Naive thymus-derived CD8-positive, alpha-beta T cell (primary cell): ENCODE data around the gene CADM1. TPM values are rescaled to one million over a fixed set of nuclear protein-coding genes. Genes with fewer than 3 reads are reported as not detected.

Source experiments
- ATAC-seq, 2 donors: fragments of 150-1000 bp; cut with Tn5 transposase in 1 of 2; sonication (Bioruptor Pico), chemical (Tn5 transposase) in 1 of 2; 1 replicate in 1 of 2; 2 replicates in 1 of 2; pipeline ENCODE4 v1.10.0; 2021; ENCODE audit warnings: mild to moderate bottlenecking in 2 of 2, moderate library complexity in 2 of 2
- POLR2A ChIA-PET: fragments of 350-600 bp; sonication (Branson Sonifier 250); formaldehyde crosslinking; loops from one replicate; lab custom pipeline; 2021; ENCODE audit warnings: antibody characterized with exemption; lab: Charles Lee
- DNase-seq, 10 donors: peaks; one replicate each; pipeline versions ENCODE4 v3.0.0 to v3.0.0-alpha.2; 2020 to 2022
- H3K27ac Mint-ChIP-seq, 10 donors: one replicate each; pipeline ENCODE4 v1.8.0; 2020 to 2022; ENCODE audit warnings: mild to moderate bottlenecking in 10 of 10, mixed read lengths in 10 of 10, moderate library complexity in 4 of 10, inconsistent platforms in 1 of 10
- H3K27me3 Mint-ChIP-seq, 5 donors: one replicate each; pipeline ENCODE4 v1.8.0; 2021 to 2022; ENCODE audit warnings: mixed read lengths in 5 of 5
- H3K36me3 Mint-ChIP-seq, 3 donors: one replicate each; pipeline ENCODE4 v1.8.0; 2020 to 2022; ENCODE audit warnings: mixed read lengths in 3 of 3, mild to moderate bottlenecking in 2 of 3, inconsistent platforms in 1 of 3
- H3K4me1 Mint-ChIP-seq, 4 donors: one replicate each; pipeline ENCODE4 v1.8.0; 2021 to 2022; ENCODE audit warnings: mixed read lengths in 4 of 4
- H3K4me3 Mint-ChIP-seq, 10 donors: one replicate each; pipeline ENCODE4 v1.8.0; 2020 to 2022; ENCODE audit warnings: mild to moderate bottlenecking in 10 of 10, mixed read lengths in 10 of 10, moderate library complexity in 6 of 10, inconsistent platforms in 1 of 10
- H3K9me3 Mint-ChIP-seq, 9 donors: one replicate each; pipeline ENCODE4 v1.8.0; 2020 to 2022; ENCODE audit warnings: mixed read lengths in 9 of 9, mild to moderate bottlenecking in 3 of 9, inconsistent platforms in 1 of 9, moderate library complexity in 1 of 9
- polyA plus RNA-seq, 3 donors: library from polyadenylated mRNA; unstranded; fragments of 300-500 nt; fragmentation: Illumina TruSeq; gene quantifications; one replicate each; pipeline ENCODE4 v1.2.3, GENCODE V29; 2021
- total RNA-seq, 8 experiments: library from RNA in 2 of 8; stranded (reverse) in 2 of 8; gene quantifications; one replicate each; pipeline ENCODE4 v1.2.3 and lab custom pipeline; 2021 to 2026

CADM1 gene
- total and polyA plus RNA-seq, 5 experiments from 2014 or later: 3.5 TPM; not detected in 4

GRCh38 chr11:115199481-115200069, 304.6 kb downstream of the CADM1 start:
- no peaks in the 10 kb centered on the region for H3K36me3 Mint-ChIP-seq
- no peaks in the 10 kb centered on the region for H3K9me3 Mint-ChIP-seq
- POLR2A ChIA-PET: no interaction called here
- ATAC-seq (no peak), DNase-seq (no peak)
- peaks cover under 1 to 9% (median 2%) of the 10 kb centered on the region in 5 donors for H3K27me3 Mint-ChIP-seq
- no peak overlapping the region for H3K4me3 Mint-ChIP-seq
- H3K27ac Mint-ChIP-seq: no peak overlapping the region
- H3K4me1 Mint-ChIP-seq: no peaks in the 10 kb centered on the region

GRCh38 chr11:115198321-115198741, 305.9 kb downstream of the CADM1 start:
- Mint-ChIP-seq H3K27ac (no peak overlapping the region), H3K36me3 (no peaks in the 10 kb centered on the region), H3K4me3 (no peak overlapping the region), H3K4me1 (no peaks in the 10 kb centered on the region), H3K9me3 (no peaks in the 10 kb centered on the region), H3K27me3 (peaks cover 2 to 11% (median 2%) of the 10 kb centered on the region in 5 donors)
- no peak for DNase-seq
- no peak for ATAC-seq
- POLR2A ChIA-PET: no interaction called here

GRCh38 chr11:115197433-115197832, 306.8 kb downstream of the CADM1 start:
- ATAC-seq (no peak), DNase-seq (no peak)
- Mint-ChIP-seq H3K27ac (no peak overlapping the region), H3K4me1 (no peaks in the 10 kb centered on the region), H3K36me3 (no peaks in the 10 kb centered on the region), H3K9me3 (peaks cover 0 to 1% (median 0%) of the 10 kb centered on the region in 9 donors), H3K4me3 (no peak overlapping the region), H3K27me3 (peaks cover 2 to 11% (median 2%) of the 10 kb centered on the region in 5 donors)
- POLR2A ChIA-PET: no interaction called here

DNA sequence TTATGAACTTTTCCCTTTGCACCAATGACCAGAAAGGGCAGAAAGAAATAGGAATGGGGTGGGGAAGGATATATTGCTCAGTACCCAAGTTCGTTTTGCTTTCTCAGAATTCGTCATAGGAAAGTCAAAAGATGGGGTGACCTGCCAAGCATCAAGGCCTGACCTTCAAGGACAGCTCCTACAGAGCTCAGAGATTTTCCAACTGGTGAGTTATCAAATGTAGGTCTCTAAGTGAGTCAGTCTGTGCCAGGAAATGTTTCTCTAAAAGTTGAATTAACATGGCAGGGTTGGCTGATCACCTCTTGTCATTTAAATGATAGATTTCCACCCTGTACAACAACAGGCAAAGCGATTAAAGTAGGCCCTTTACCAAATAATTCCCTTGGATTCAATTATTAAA, 307.2 kb downstream of the CADM1 start:
- no peak for ATAC-seq
- H3K4me3 Mint-ChIP-seq: no peak overlapping the region
- no peak overlapping the region for H3K27ac Mint-ChIP-seq
- no peaks in the 10 kb centered on the region for H3K4me1 Mint-ChIP-seq
- H3K9me3 Mint-ChIP-seq: peaks cover 0 to 1% (median 0%) of the 10 kb centered on the region in 9 donors
- H3K27me3 Mint-ChIP-seq: peaks cover 2 to 11% (median 2%) of the 10 kb centered on the region in 5 donors
- DNase-seq: no peak
- H3K36me3 Mint-ChIP-seq: no peaks in the 10 kb centered on the region
- POLR2A ChIA-PET: no interaction called here

DNA sequence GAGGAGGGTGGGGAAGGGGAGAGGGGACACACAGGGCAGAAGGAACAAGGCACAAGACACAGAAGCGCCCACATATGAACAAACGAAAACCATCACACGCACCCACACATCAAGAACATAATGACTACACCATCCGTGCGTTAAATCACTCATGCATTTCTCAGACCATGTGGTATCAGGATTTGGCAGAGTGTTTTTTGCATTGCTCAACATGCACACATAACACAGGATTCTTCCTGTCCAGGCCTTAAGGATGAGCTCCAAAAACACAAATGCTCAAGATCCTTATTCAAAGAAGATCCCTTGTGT, 309.5 kb downstream of the CADM1 start:
- Mint-ChIP-seq H3K27me3 (peaks cover 2 to 13% (median 4%) of the 10 kb centered on the region in 5 donors), H3K4me3 (peak overlapping the region in 2 of 10 donors; percentile 54 to 86), H3K4me1 (no peaks in the 10 kb centered on the region), H3K36me3 (no peaks in the 10 kb centered on the region), H3K27ac (peak overlapping the region in 2 of 10 donors; percentile 6 to 88), H3K9me3 (peaks cover 0 to 1% (median 0%) of the 10 kb centered on the region in 9 donors)
- POLR2A ChIA-PET: no interaction called here
- ATAC-seq: no peak
- no peak for DNase-seq

GRCh38 chr11:115193914-115194801, 310.1 kb downstream of the CADM1 start:
- Mint-ChIP-seq H3K4me3 (peak overlapping the region in 3 of 10 donors; percentile 10 to 86 (median 54)), H3K27me3 (peaks cover 2 to 19% (median 3%) of the 10 kb centered on the region in 5 donors), H3K27ac (peak overlapping the region in 2 of 10 donors; percentile 6 to 88), H3K9me3 (peaks cover 0 to 1% (median 0%) of the 10 kb centered on the region in 9 donors), H3K4me1 (no peaks in the 10 kb centered on the region), H3K36me3 (no peaks in the 10 kb centered on the region)
- ATAC-seq (no peak), DNase-seq (no peak)
- POLR2A ChIA-PET: no interaction called here

- H3K9me3 Mint-ChIP-seq: peaks cover 0 to 1% (median 0%) of the 10 kb centered on the region in 9 donors
- ATAC-seq (no peak), DNase-seq (no peak)
- POLR2A ChIA-PET: no interaction called here
- no peak overlapping the region for H3K4me3 Mint-ChIP-seq
- no peaks in the 10 kb centered on the region for H3K4me1 Mint-ChIP-seq
- H3K36me3 Mint-ChIP-seq: no peaks in the 10 kb centered on the region
- peaks cover 2 to 21% (median 7%) of the 10 kb centered on the region in 5 donors for H3K27me3 Mint-ChIP-seq
- no peak overlapping the region for H3K27ac Mint-ChIP-seq
These were observed 312.5 kb downstream of the CADM1 start for GRCh38 chr11:115191761-115192160.

DNA sequence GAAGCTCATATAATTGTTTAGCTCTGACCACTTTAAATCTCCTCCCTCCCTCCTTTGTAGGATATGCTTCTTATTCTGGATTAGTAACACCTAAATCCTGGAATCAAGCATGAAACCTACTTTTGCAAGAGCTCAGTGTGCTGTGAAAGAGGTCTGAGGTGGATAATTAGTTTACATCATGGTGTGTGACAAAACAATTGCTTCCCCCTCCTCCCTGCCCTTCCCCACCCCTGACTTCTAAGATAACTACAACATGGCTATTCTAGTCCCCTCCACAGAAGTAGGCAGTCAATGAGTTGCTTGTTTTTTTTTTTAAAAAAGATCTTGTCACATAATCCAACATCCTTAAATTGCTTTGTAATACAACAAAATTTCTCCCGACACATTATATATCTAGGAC, 314.0 kb downstream of the CADM1 start:
- no peak for ATAC-seq
- no peaks in the 10 kb centered on the region for H3K4me1 Mint-ChIP-seq
- H3K27me3 Mint-ChIP-seq: peaks cover 2 to 21% (median 7%) of the 10 kb centered on the region in 5 donors
- no peak for DNase-seq
- no peak overlapping the region for H3K27ac Mint-ChIP-seq
- H3K9me3 Mint-ChIP-seq: peaks cover 0 to 1% (median 0%) of the 10 kb centered on the region in 9 donors
- POLR2A ChIA-PET: no interaction called here
- H3K4me3 Mint-ChIP-seq: no peak overlapping the region
- no peaks in the 10 kb centered on the region for H3K36me3 Mint-ChIP-seq

DNA sequence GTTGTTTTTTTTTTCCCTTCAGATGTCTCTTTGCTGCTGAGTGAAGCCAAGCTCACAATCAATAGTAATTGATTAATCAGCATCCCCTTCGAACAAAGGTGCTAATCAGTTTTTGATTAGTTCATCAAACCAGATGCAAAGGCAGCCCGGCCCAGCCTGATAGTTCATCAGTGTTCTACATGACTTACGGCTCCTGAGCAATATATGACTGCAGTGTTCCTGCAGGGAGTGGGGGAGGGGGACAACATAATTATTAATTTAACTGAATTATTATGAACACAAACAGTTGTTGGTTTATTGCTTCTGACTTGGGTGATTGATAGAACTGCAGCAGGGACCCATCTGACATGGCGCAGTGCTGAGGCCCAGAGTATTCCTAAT, 315.3 kb downstream of the CADM1 start:
- no peak overlapping the region for H3K27ac Mint-ChIP-seq
- POLR2A ChIA-PET: no interaction called here
- no peaks in the 10 kb centered on the region for H3K4me1 Mint-ChIP-seq
- no peak for ATAC-seq
- peaks cover 0 to 1% (median 0%) of the 10 kb centered on the region in 9 donors for H3K9me3 Mint-ChIP-seq
- H3K27me3 Mint-ChIP-seq: peaks cover 0 to 11% (median 7%) of the 10 kb centered on the region in 5 donors
- H3K36me3 Mint-ChIP-seq: no peaks in the 10 kb centered on the region
- H3K4me3 Mint-ChIP-seq: no peak overlapping the region
- no peak for DNase-seq

DNA sequence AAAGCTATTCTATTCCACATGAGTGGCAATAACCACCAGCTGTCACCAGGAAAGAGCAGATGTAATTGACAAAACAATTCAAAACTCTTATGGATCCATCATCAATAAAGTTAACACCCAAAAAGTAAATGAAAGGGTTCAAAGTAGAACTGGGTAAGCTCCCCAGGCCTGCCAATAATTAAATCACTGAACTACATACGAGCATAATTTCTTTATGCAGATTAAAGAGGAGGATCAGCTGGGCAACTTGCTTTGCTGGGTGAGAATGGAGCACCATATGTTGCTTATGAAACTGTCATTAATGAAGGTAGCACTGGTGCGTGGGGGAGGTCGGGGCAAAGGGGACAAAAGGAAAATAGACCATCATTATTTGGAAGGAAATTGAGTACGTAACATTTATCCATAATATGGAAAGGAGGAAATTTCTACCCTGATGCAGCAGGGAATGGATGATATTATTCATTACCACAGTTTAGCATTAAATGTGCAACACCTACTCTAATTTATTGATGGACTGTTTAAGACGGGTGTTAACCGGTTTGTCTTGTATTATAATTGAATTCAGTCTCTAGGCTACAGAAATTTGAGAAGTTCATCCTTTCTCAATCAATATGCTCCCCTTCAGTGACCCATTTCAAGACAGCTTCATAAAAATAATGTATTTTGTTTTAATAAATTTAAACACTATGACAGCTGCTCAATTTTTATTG, 315.9 kb downstream of the CADM1 start:
- Mint-ChIP-seq H3K4me1 (no peaks in the 10 kb centered on the region), H3K4me3 (no peak overlapping the region), H3K27ac (peak overlapping the region in 1 of 10 donors; percentile 65), H3K36me3 (no peaks in the 10 kb centered on the region), H3K9me3 (peaks cover 0 to 1% (median 0%) of the 10 kb centered on the region in 9 donors), H3K27me3 (peaks cover 0 to 11% (median 7%) of the 10 kb centered on the region in 5 donors)
- POLR2A ChIA-PET: no interaction called here
- no peak for ATAC-seq
- no peak for DNase-seq

DNA sequence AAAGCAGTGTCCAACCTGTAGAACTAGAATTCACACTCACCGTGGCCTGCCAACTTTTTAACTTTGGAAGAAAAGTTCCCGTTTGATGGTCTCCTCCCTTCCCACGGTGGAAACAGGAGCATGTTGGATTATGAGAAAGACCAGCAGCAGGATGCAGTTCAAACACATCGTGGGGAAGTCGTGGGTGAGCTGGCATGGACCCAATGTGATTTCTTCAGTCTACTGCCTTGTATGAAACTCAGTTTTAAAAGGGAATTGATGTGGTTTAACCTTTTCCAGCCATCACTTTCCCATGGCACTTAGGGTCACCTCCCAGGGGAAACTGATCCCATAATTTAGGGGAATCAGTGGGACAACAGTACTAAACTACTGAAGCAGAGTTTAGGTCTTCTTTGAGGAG, 318.3 kb downstream of the CADM1 start:
- POLR2A ChIA-PET: no interaction called here
- H3K27me3 Mint-ChIP-seq: peaks cover 0 to 11% (median 7%) of the 10 kb centered on the region in 5 donors
- no peaks in the 10 kb centered on the region for H3K9me3 Mint-ChIP-seq
- H3K4me3 Mint-ChIP-seq: no peak overlapping the region
- no peaks in the 10 kb centered on the region for H3K4me1 Mint-ChIP-seq
- no peaks in the 10 kb centered on the region for H3K36me3 Mint-ChIP-seq
- ATAC-seq (no peak), DNase-seq (no peak)
- H3K27ac Mint-ChIP-seq: no peak overlapping the region

GRCh38 chr11:115185507-115185906, 318.7 kb downstream of the CADM1 start:
- ATAC-seq: no peak
- Mint-ChIP-seq H3K27me3 (peaks cover 0 to 11% (median 7%) of the 10 kb centered on the region in 5 donors), H3K4me3 (no peak overlapping the region), H3K9me3 (peaks cover 0 to 2% (median 0%) of the 10 kb centered on the region in 9 donors), H3K4me1 (no peaks in the 10 kb centered on the region), H3K27ac (no peak overlapping the region), H3K36me3 (no peaks in the 10 kb centered on the region)
- POLR2A ChIA-PET: no interaction called here
- no peak for DNase-seq

- peaks cover 0 to 2% (median 0%) of the 10 kb centered on the region in 9 donors for H3K9me3 Mint-ChIP-seq
- ATAC-seq (no peak), DNase-seq (no peak)
- no peak overlapping the region for H3K4me3 Mint-ChIP-seq
- H3K27me3 Mint-ChIP-seq: peaks cover 0 to 11% (median 7%) of the 10 kb centered on the region in 5 donors
- H3K36me3 Mint-ChIP-seq: no peaks in the 10 kb centered on the region
- H3K4me1 Mint-ChIP-seq: no peaks in the 10 kb centered on the region
- H3K27ac Mint-ChIP-seq: no peak overlapping the region
- POLR2A ChIA-PET: no interaction called here
These were observed 319.3 kb downstream of the CADM1 start for GRCh38 chr11:115184901-115185300.
